Mesendoderm (in vitro differentiated cells): Measurements from ENCODE around the gene ATP2A2. TPM values are rescaled to one million over a fixed set of nuclear protein-coding genes. Genes with fewer than 3 reads are reported as not detected.
A peak's percentile ranks its signal among the peaks of the same experiment; 100 is the strongest.

Experiments
- DNase-seq: peaks from one replicate; pipeline ENCODE4 v3.0.0; 2013
- H2AK5ac ChIP-seq: 2 replicates; pipeline ENCODE4 v1.6.1; 2013; ENCODE audit warnings: low read length, inconsistent platforms
- H2BK120ac ChIP-seq: 2 replicates; pipeline ENCODE4 v1.6.1; 2013; ENCODE audit warnings: low read depth, mild to moderate bottlenecking, low read length, moderate library complexity, mixed read lengths
- H2BK15ac ChIP-seq: replicated peaks from 2 replicates; pipeline ENCODE4 v1.6.1; 2013; ENCODE audit warnings: low read depth, mild to moderate bottlenecking, moderate library complexity
- H2BK5ac ChIP-seq: 2 replicates; pipeline ENCODE4 v1.6.1; 2013; ENCODE audit warnings: low read length, inconsistent platforms
- H3K18ac ChIP-seq: 2 replicates; pipeline ENCODE4 v1.6.1; 2013; ENCODE audit warnings: mild to moderate bottlenecking, low read length, mixed read lengths
- H3K23ac ChIP-seq: one replicate; pipeline ENCODE4 v1.6.1; 2013; ENCODE audit warnings: low read length
- H3K27ac ChIP-seq: 2 replicates; pipeline ENCODE4 v1.5.1; 2013; ENCODE audit warnings: low read depth, mild to moderate bottlenecking, inconsistent platforms, low read length, moderate library complexity
- H3K27me3 ChIP-seq: 2 replicates; pipeline ENCODE4 v1.6.1; 2013; ENCODE audit warnings: low read length, control low read depth, mild to moderate bottlenecking, inconsistent platforms; ENCODE audit not compliant: insufficient read depth, poor library complexity
- H3K36me3 ChIP-seq: 2 replicates; pipeline ENCODE4 v1.6.1; 2013; ENCODE audit warnings: low read length, inconsistent platforms; ENCODE audit not compliant: control insufficient read depth, insufficient read depth
- H3K4ac ChIP-seq: one replicate; pipeline ENCODE4 v1.6.1; 2013; ENCODE audit warnings: low read depth, mild to moderate bottlenecking, low read length, moderate library complexity
- H3K4me1 ChIP-seq: 2 replicates; pipeline ENCODE4 v1.6.1; 2013; ENCODE audit warnings: low read depth, low read length, inconsistent platforms; ENCODE audit not compliant: control insufficient read depth
- H3K4me2 ChIP-seq: 2 replicates; pipeline ENCODE4 v1.6.1; 2013; ENCODE audit warnings: low read length
- H3K4me3 ChIP-seq: 2 replicates; pipeline ENCODE4 v1.5.1; 2013; ENCODE audit warnings: mild to moderate bottlenecking, low read length
- H3K56ac ChIP-seq: one replicate; pipeline ENCODE4 v1.6.1; 2013; ENCODE audit warnings: low read length
- H3K79me1 ChIP-seq: 2 replicates; pipeline ENCODE4 v1.6.1; 2013; ENCODE audit warnings: low read length, inconsistent platforms
- H3K79me2 ChIP-seq: 2 replicates; pipeline ENCODE4 v1.6.1; 2013; ENCODE audit warnings: mild to moderate bottlenecking, low read length; ENCODE audit not compliant: control insufficient read depth, insufficient read depth
- H3K9ac ChIP-seq: 2 replicates; pipeline ENCODE4 v1.6.1; 2013; ENCODE audit warnings: low read length, inconsistent platforms
- H4K5ac ChIP-seq: one replicate; pipeline ENCODE4 v1.6.1; 2013; ENCODE audit warnings: low read length
- H4K8ac ChIP-seq: one replicate; pipeline ENCODE4 v1.6.1; 2013; ENCODE audit warnings: low read depth, mild to moderate bottlenecking, control low read depth, low read length, moderate library complexity
- WGBS: extraction: QIAGEN DNeasy Blood & Tissue Kit; methylation state at CpG from one replicate; pipeline ENCODE4 v1.1.7; 2013; ENCODE audit warnings: low lambda C conversion rate, missing lambda C conversion rate; ENCODE audit not compliant: insufficient coverage; ENCODE audit errors: extremely low coverage; 5-methylcytosine and 5-hydroxymethylcytosine counted together
- polyA plus RNA-seq, 2 experiments: library from polyadenylated mRNA; stranded (reverse); fragments of 200-250 nt; gene quantifications; one replicate each; pipeline ENCODE4 v1.2.3, GENCODE V29; 2013

ATP2A2 gene
- 127 TPM for polyA plus RNA-seq (2013, experiment 1 of 2)
- 126 TPM for polyA plus RNA-seq (2013, experiment 2 of 2)

DNA sequence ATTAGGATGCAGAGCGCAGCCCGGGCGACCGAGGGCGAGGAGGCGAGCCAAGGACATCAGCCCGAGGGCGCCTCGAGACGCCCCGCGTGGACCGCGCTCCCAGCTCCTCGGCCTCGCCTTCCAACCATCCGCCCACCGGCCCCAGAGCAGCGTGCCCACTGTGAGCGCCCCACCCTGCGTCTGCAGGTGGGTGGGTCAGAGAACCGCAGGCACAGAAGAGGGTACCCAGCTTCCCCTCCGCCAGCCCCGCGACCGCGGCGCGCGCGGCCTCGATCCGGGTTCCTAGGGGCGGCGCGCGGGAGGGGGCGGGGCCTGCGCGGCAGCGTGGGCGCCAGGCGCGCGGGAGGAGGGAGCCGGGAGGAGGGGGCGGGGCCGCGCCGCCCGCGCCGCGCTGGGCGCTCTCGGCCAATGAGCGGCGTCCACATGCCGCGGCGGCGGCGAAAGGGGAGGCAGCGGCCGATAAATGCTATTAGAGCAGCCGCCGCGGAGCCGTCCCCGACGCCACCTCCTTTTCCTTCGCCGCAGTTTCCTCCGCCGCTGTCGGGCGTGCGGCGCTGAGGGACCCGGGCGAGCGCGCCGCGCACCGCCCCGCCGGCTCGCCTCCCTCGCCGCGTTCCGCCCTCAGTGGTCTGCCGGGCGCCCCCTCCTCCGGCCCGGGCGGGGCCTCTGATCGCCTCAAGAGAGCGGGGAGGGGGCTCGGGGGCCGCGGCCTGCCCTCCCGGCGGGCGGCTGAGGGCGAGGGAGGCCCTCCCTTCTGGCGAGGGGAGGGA is at the start of gene ATP2A2:
ATP2A2 (plus strand) TSS at position 469 of the 770 bp plus-strand sequence. CDS start 543 bp downstream, outside the sequence.
- Histone ChIP-seq H3K4ac (peak within 1 kb of the TSS; percentile 88), H3K23ac (peak within 1 kb of the TSS; percentile 84), H3K56ac (peak within 1 kb of the TSS; percentile 100), H3K4me2 (peak within 1 kb of the TSS; percentile 78), H3K4me1 (peaks cover 5% of the 10 kb centered on the region), H3K79me2 (peaks cover 35% of the 10 kb centered on the region), H2BK120ac (no peak within 1 kb of the TSS), H3K27ac (peak within 1 kb of the TSS; percentile 99), H4K5ac (no peak within 1 kb of the TSS), H3K9ac (peak within 1 kb of the TSS; percentile 100), H2BK5ac (peak within 1 kb of the TSS; percentile 85), H3K79me1 (peaks cover 8% of the 10 kb centered on the region), H3K18ac (peak within 1 kb of the TSS; percentile 96), H3K4me3 (peak within 1 kb of the TSS; percentile 99), H3K27me3 (no peaks in the 10 kb centered on the region), H2BK15ac (no peak within 1 kb of the TSS), H4K8ac (no peak within 1 kb of the TSS), H2AK5ac (no peak within 1 kb of the TSS), H3K36me3 (peaks cover 3% of the 10 kb centered on the region)
- DNase-seq, result peak; percentile 90
- WGBS, result no CpG with 5 or more reads among the region's 108 CpGs

DNA sequence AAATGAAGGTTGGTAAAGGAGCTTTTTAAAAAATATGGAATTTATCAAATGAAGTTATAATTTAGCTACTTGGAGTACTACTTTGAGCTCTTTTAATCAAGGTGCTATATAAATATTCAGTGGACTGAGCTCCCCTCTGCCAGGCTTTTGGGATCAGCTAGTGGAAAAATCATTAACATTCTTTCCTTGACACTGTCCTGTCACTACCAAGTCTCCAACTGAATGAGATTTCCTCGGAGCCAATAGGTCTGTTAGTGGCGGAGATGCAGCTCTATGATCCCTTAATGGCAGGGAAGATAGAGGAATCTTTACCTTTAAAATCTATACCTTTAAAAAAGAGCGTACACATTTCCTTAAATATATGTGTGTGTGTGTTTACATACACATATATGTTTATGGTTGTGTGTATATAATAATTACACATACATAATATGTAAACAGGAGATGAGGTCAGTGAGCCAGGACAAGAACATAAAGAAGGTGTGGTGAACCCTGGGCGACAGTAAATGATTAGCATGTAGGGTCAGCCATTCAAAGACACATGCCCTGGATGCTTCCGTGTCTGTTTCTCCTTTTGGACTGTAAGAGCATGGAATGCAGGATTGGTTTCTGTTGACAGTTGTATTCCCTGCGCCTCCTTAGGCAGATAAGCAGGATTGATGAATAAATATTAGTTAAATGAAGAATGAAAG is 47.7 kb upstream of the ATP2A2 start:
- Histone ChIP-seq H3K18ac (no peak overlapping the region), H3K23ac (no peak overlapping the region), H3K4ac (no peak overlapping the region), H2BK15ac (no peak overlapping the region), H2BK120ac (no peak overlapping the region), H4K5ac (no peak overlapping the region), H3K56ac (no peak overlapping the region), H3K36me3 (no peaks in the 10 kb centered on the region), H3K79me2 (no peaks in the 10 kb centered on the region), H3K4me3 (no peak overlapping the region), H2BK5ac (no peak overlapping the region), H3K9ac (no peak overlapping the region), H3K4me2 (no peak overlapping the region), H4K8ac (no peak overlapping the region), H3K4me1 (no peaks in the 10 kb centered on the region), H3K79me1 (no peaks in the 10 kb centered on the region), H2AK5ac (no peak overlapping the region), H3K27ac (no peak overlapping the region), H3K27me3 (no peaks in the 10 kb centered on the region)
- no peak for DNase-seq
- WGBS, result no CpG with 5 or more reads among the region's 6 CpGs

DNA sequence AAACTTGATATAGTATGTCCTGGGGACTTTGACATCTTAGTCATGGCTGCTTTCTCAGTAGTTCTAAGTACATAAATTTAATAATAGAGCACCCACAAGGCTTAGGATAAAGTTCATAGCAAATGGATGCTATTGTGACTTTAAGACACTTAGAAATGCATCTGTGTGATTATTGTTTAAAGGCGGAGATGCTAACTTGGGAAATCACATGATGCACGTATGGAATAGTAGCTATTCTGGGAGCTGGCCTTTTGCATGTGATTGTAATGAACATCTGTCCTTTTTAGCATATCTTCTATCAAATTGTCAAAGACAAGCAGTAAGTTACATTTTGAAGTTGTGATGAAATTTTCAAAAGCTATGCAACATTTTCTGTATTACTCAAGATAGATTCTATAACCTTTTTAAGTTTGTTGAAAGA is 46.7 kb upstream of the ATP2A2 start:
- H4K5ac ChIP-seq, result no peak overlapping the region
- WGBS, result no CpG with 5 or more reads among the region's 2 CpGs
- no peak overlapping the region for H3K23ac ChIP-seq
- DNase-seq, result no peak
- H3K56ac ChIP-seq, result no peak overlapping the region
- H3K4me2 ChIP-seq, result no peak overlapping the region
- H3K9ac ChIP-seq, result no peak overlapping the region
- H3K4me1 ChIP-seq, result no peaks in the 10 kb centered on the region
- H3K18ac ChIP-seq, result no peak overlapping the region
- no peak overlapping the region for H2BK5ac ChIP-seq
- H3K79me1 ChIP-seq, result no peaks in the 10 kb centered on the region
- H3K27ac ChIP-seq, result no peak overlapping the region
- H4K8ac ChIP-seq, result no peak overlapping the region
- H2BK120ac ChIP-seq, result no peak overlapping the region
- H3K4me3 ChIP-seq, result no peak overlapping the region
- H3K4ac ChIP-seq, result no peak overlapping the region
- no peaks in the 10 kb centered on the region for H3K27me3 ChIP-seq
- H2BK15ac ChIP-seq, result no peak overlapping the region
- no peaks in the 10 kb centered on the region for H3K36me3 ChIP-seq
- H3K79me2 ChIP-seq, result no peaks in the 10 kb centered on the region
- H2AK5ac ChIP-seq, result no peak overlapping the region

DNA sequence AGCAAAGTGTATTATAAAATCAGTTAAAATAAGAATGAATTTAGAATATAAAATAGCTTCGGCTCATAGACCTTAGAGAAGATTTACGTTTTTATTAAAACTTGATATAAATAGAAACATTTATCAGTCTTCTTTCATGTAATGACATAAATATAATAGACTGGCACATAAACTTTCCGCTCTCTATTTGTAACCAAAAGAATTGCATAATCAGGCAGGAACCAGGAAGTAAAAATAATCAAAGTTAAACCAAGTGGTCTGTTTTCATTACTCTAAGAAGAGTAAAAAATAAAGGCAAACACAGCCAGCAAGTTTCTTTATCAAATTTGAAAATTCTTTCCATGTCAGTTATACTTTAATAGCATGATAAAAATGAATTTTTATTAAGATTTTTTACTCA is 46.3 kb upstream of the ATP2A2 start:
- no peak overlapping the region for H3K23ac ChIP-seq
- no peak overlapping the region for H3K9ac ChIP-seq
- no peaks in the 10 kb centered on the region for H3K4me1 ChIP-seq
- H3K4me3 ChIP-seq, result no peak overlapping the region
- no peak overlapping the region for H4K5ac ChIP-seq
- H3K18ac ChIP-seq, result no peak overlapping the region
- no peak for DNase-seq
- no peak overlapping the region for H3K4me2 ChIP-seq
- H3K56ac ChIP-seq, result no peak overlapping the region
- no peak overlapping the region for H3K4ac ChIP-seq
- no peak overlapping the region for H3K27ac ChIP-seq
- no peak overlapping the region for H2AK5ac ChIP-seq
- H3K27me3 ChIP-seq, result no peaks in the 10 kb centered on the region
- H2BK5ac ChIP-seq, result no peak overlapping the region
- no peak overlapping the region for H4K8ac ChIP-seq
- H3K79me1 ChIP-seq, result no peaks in the 10 kb centered on the region
- H3K79me2 ChIP-seq, result no peaks in the 10 kb centered on the region
- H2BK120ac ChIP-seq, result no peak overlapping the region
- no peaks in the 10 kb centered on the region for H3K36me3 ChIP-seq
- 100% methylated on average over 1 of the region's 3 CpGs for WGBS
- no peak overlapping the region for H2BK15ac ChIP-seq

DNA sequence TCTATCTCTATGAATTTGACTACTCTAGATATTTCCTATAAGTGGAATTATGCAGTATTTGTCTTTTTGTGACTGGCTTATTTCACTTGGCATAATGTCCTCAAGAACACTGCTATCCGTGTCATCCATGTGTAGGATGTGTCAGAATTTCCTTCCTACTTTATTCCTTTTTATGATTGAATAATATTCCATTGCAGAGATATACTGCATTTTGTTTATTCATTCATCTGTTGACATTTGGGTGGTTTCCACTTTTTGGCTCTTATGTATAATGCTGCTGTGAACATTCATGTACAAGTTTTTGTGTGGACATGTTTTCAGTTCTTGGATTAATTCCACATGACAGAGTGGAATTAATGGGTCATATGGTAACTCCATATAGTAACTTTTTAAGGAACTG is 45.7 kb upstream of the ATP2A2 start:
- H3K4me1 ChIP-seq, result no peaks in the 10 kb centered on the region
- no CpG with 5 or more reads among the region's 1 CpG for WGBS
- no peak overlapping the region for H2BK5ac ChIP-seq
- no peak overlapping the region for H3K23ac ChIP-seq
- H4K8ac ChIP-seq, result no peak overlapping the region
- DNase-seq, result no peak
- no peak overlapping the region for H3K4me3 ChIP-seq
- H3K27ac ChIP-seq, result no peak overlapping the region
- no peak overlapping the region for H3K4ac ChIP-seq
- H3K27me3 ChIP-seq, result no peaks in the 10 kb centered on the region
- H2BK120ac ChIP-seq, result no peak overlapping the region
- no peak overlapping the region for H3K9ac ChIP-seq
- H3K79me1 ChIP-seq, result no peaks in the 10 kb centered on the region
- H3K56ac ChIP-seq, result no peak overlapping the region
- no peaks in the 10 kb centered on the region for H3K36me3 ChIP-seq
- H4K5ac ChIP-seq, result no peak overlapping the region
- H3K4me2 ChIP-seq, result no peak overlapping the region
- H2AK5ac ChIP-seq, result no peak overlapping the region
- H2BK15ac ChIP-seq, result no peak overlapping the region
- H3K79me2 ChIP-seq, result no peaks in the 10 kb centered on the region
- H3K18ac ChIP-seq, result no peak overlapping the region
